H1 (cell line): ENCODE results near the gene DKK3. TPM values are rescaled to one million over a fixed set of nuclear protein-coding genes. Genes with fewer than 3 reads are reported as not detected.

Experiments
- CTCF ChIA-PET: fragments of 300-600 bp; sonication (Branson Sonifier 250); formaldehyde crosslinking; loops from one replicate; lab custom pipeline; 2021; ENCODE audit not compliant: partially characterized antibody; lab: Charles Lee
- POLR2A ChIA-PET: fragments of 300-600 bp; sonication (Branson Sonifier 250); formaldehyde crosslinking; loops from one replicate; lab custom pipeline; 2021; ENCODE audit warnings: inconsistent platforms; ENCODE audit not compliant: partially characterized antibody; lab: Charles Lee
- DNase-seq, 2 experiments: peaks; one replicate each; pipeline versions ENCODE4 v3.0.0 to v3.0.0-alpha.2; 2010 to 2022; ENCODE audit warnings: low spot score in 2 of 2, low read depth in 1 of 2, mixed read lengths in 1 of 2
- FAIRE-seq: peaks from 2 replicates; lab custom pipeline; 2011; peaks lifted over from hg19 to GRCh38; lab: Jason Lieb, UNC
- H2AFZ ChIP-seq: 2 replicates; pipeline ENCODE4 v1.8.1; 2012; ENCODE audit warnings: low read length, inconsistent platforms
- H2AK5ac ChIP-seq: 2 replicates; pipeline ENCODE4 v1.6.1; 2013; ENCODE audit warnings: low read depth, low read length
- H2BK120ac ChIP-seq: replicated peaks from 2 replicates; pipeline ENCODE3; 2013; ENCODE audit warnings: low read depth, low read length, inconsistent platforms
- H2BK12ac ChIP-seq: 2 replicates; pipeline ENCODE4 v1.6.1; 2013; ENCODE audit warnings: low read depth, low read length
- H2BK15ac ChIP-seq: 2 replicates; pipeline ENCODE4 v1.6.1; 2013; ENCODE audit warnings: low read length
- H2BK20ac ChIP-seq: 2 replicates; pipeline ENCODE4 v1.6.1; 2013; ENCODE audit warnings: low read length
- H2BK5ac ChIP-seq: 2 replicates; pipeline ENCODE4 v1.6.1; 2013; ENCODE audit warnings: low read depth, low read length
- H3K14ac ChIP-seq: 2 replicates; pipeline ENCODE4 v1.6.1; 2013; ENCODE audit warnings: inconsistent platforms; ENCODE audit not compliant: insufficient read length
- H3K18ac ChIP-seq: 2 replicates; pipeline ENCODE4 v1.6.1; 2013; ENCODE audit warnings: low read length; ENCODE audit errors: extremely low read depth
- H3K23ac ChIP-seq: 2 replicates; pipeline ENCODE4 v1.6.1; 2013; ENCODE audit warnings: inconsistent platforms; ENCODE audit not compliant: insufficient read length
- H3K23me2 ChIP-seq: 2 replicates; pipeline ENCODE4 v1.6.1; 2013; ENCODE audit warnings: low read depth, low read length
- H3K27ac ChIP-seq: 2 replicates; pipeline ENCODE4 v1.6.1; 2011; ENCODE audit warnings: low read depth, low read length, inconsistent platforms
- H3K27me3 ChIP-seq, 4 experiments: replicated peaks in 1 of 4; 1 replicate in 1 of 4; 2 replicates in 3 of 4; pipeline versions ENCODE4 v1.6.1 to v1.8.1; 2011 to 2013; ENCODE audit warnings: low read length in 3 of 4, mild to moderate bottlenecking in 3 of 4, inconsistent platforms in 2 of 4, mixed read lengths in 2 of 4, moderate library complexity in 1 of 4; ENCODE audit not compliant: control insufficient read depth in 3 of 4, insufficient read depth in 3 of 4; ENCODE audit errors: extremely low read depth in 1 of 4
- H3K36me3 ChIP-seq, 4 experiments: 2 replicates each; pipeline versions ENCODE4 v1.6.1 to v1.8.1; 2011 to 2013; ENCODE audit warnings: mild to moderate bottlenecking in 4 of 4, low read length in 3 of 4, moderate library complexity in 2 of 4, control low read depth in 1 of 4, inconsistent platforms in 1 of 4; ENCODE audit not compliant: insufficient read depth in 4 of 4, control insufficient read depth in 2 of 4
- H3K4ac ChIP-seq: replicated peaks from 2 replicates; pipeline ENCODE3; 2013; ENCODE audit warnings: low read length, low read depth, mixed read lengths, inconsistent platforms; ENCODE audit not compliant: insufficient read length
- H3K4me1 ChIP-seq, 4 experiments: replicated peaks in 1 of 4; 1 replicate in 1 of 4; 2 replicates in 3 of 4; pipeline versions ENCODE4 v1.6.1 to v1.8.1; 2011 to 2013; ENCODE audit warnings: low read length in 3 of 4, inconsistent platforms in 2 of 4, mixed read lengths in 1 of 4; ENCODE audit not compliant: insufficient read depth in 4 of 4, control insufficient read depth in 3 of 4
- H3K4me2 ChIP-seq, 2 experiments: 2 replicates each; pipeline versions ENCODE4 v1.6.1 to v1.8.1; 2011 to 2013; ENCODE audit warnings: low read depth in 2 of 2, low read length in 2 of 2, control low read depth in 1 of 2, inconsistent platforms in 1 of 2, mild to moderate bottlenecking in 1 of 2; ENCODE audit not compliant: insufficient read depth in 1 of 2
- H3K4me3 ChIP-seq, 4 experiments: fragments of 200-600, 300-600 bp in 1 of 4; sonication (generic), shearing (Covaris generic), sonication (Bioruptor Twin) in 1 of 4; 2 replicates each; pipeline versions ENCODE4 v1.5.1 to v1.8.1; 2011 to 2016; ENCODE audit warnings: low read length in 4 of 4, low read depth in 3 of 4, control low read depth in 2 of 4, inconsistent platforms in 2 of 4, mild to moderate bottlenecking in 2 of 4, mixed read lengths in 1 of 4, moderate library complexity in 1 of 4; ENCODE audit not compliant: insufficient read depth in 2 of 4; ENCODE audit errors: extremely low read depth in 1 of 4
- H3K56ac ChIP-seq: replicated peaks from 2 replicates; pipeline ENCODE3; 2013; ENCODE audit warnings: low read depth, mild to moderate bottlenecking, mixed read lengths, low read length, inconsistent platforms; ENCODE audit not compliant: insufficient read length
- H3K79me1 ChIP-seq: 2 replicates; pipeline ENCODE4 v1.6.1; 2013; ENCODE audit warnings: low read depth, low read length, control low read depth
- H3K79me2 ChIP-seq, 2 experiments: 2 replicates each; pipeline versions ENCODE4 v1.6.1 to v1.8.1; 2012 to 2013; ENCODE audit warnings: low read length in 2 of 2, mild to moderate bottlenecking in 2 of 2, inconsistent platforms in 1 of 2; ENCODE audit not compliant: insufficient read depth in 2 of 2, control insufficient read depth in 1 of 2
- H3K9ac ChIP-seq, 4 experiments: replicated peaks in 1 of 4; 1 replicate in 1 of 4; 2 replicates in 3 of 4; pipeline versions ENCODE4 v1.6.1 to v1.8.1; 2011 to 2013; ENCODE audit warnings: low read depth in 3 of 4, low read length in 3 of 4, control low read depth in 2 of 4, mild to moderate bottlenecking in 2 of 4, moderate library complexity in 2 of 4, inconsistent platforms in 1 of 4; ENCODE audit errors: extremely low read depth in 1 of 4
- H3K9me3 ChIP-seq, 2 experiments: 2 replicates each; pipeline versions ENCODE4 v1.6.1 to v1.8.1; 2012 to 2013; ENCODE audit warnings: mild to moderate bottlenecking in 2 of 2, moderate library complexity in 2 of 2, control low read depth in 1 of 2, inconsistent platforms in 1 of 2, low read depth in 1 of 2, low read length in 1 of 2, mixed read lengths in 1 of 2; ENCODE audit not compliant: insufficient read depth in 2 of 2
- H4K20me1 ChIP-seq, 2 experiments: replicated peaks in 1 of 2; 2 replicates each; pipeline versions ENCODE3 to v1.8.1; 2011 to 2013; ENCODE audit warnings: inconsistent platforms in 2 of 2, low read length in 2 of 2, mild to moderate bottlenecking in 1 of 2; ENCODE audit not compliant: insufficient read depth in 2 of 2, control insufficient read depth in 1 of 2
- H4K5ac ChIP-seq: 2 replicates; pipeline ENCODE4 v1.6.1; 2013; ENCODE audit warnings: low read length, low read depth, mixed read lengths, inconsistent platforms; ENCODE audit not compliant: insufficient read length
- H4K8ac ChIP-seq: 2 replicates; pipeline ENCODE4 v1.8.0; 2013; ENCODE audit warnings: mild to moderate bottlenecking, moderate library complexity, low read length, inconsistent platforms; ENCODE audit not compliant: insufficient read depth; ENCODE audit errors: extremely low read depth
- H4K91ac ChIP-seq: replicated peaks from 2 replicates; pipeline ENCODE3; 2013; ENCODE audit warnings: low read length, mixed read lengths, inconsistent platforms; ENCODE audit not compliant: insufficient read length
- NRF1 ChIP-seq: IDR thresholded peaks from 2 replicates; pipeline ENCODE4 v1.6.1; 2011; ENCODE audit warnings: mild to moderate bottlenecking, low read depth, low read length, improper control_type of control experiment
- SRF ChIP-seq: IDR thresholded peaks from 2 replicates; pipeline ENCODE4 v1.6.1; 2011; ENCODE audit warnings: mild to moderate bottlenecking, low read depth, low read length, moderate library complexity
- TAF7 ChIP-seq: optimal IDR thresholded peaks from 2 replicates; pipeline ENCODE3; 2011; ENCODE audit warnings: low read depth, mild to moderate bottlenecking, inconsistent platforms, low read length, moderate library complexity, borderline replicate concordance
- whole genome bisulfite sequencing, 2 experiments: shearing (Covaris generic) in 1 of 2; methylation state at CpG; one replicate each; pipeline versions ENCODE4 v1.1.6 to v1.1.7; 2013 to 2015; ENCODE audit warnings: low lambda C conversion rate in 2 of 2, mixed read lengths in 2 of 2, inconsistent platforms in 1 of 2, low coverage in 1 of 2, missing lambda C conversion rate in 1 of 2; ENCODE audit not compliant: insufficient replicate concordance in 2 of 2, insufficient coverage in 1 of 2, insufficient read length in 1 of 2; ENCODE audit errors: extremely low coverage in 1 of 2, missing lambda C conversion rate in 1 of 2; 5-methylcytosine and 5-hydroxymethylcytosine counted together
- polyA plus RNA-seq, 7 experiments: library from polyadenylated mRNA; depleted of rRNA in 3 of 7; stranded (reverse) in 5 of 7; unstranded in 2 of 7; fragments of >200 nt in 5 of 7; fragments of 200-250 nt in 2 of 7; gene quantifications; 1 replicate in 5 of 7; 2 replicates in 1 of 7; 4 replicates in 1 of 7; pipeline versions ENCODE4 v1.2.1 to v1.2.3, GENCODE V29; 2011 to 2013; ENCODE audit warnings: missing spikeins in 2 of 7, mixed read lengths in 2 of 7
- total RNA-seq: library from RNA; stranded (reverse); fragmentation: NEBNext Ultra II Directional; extraction: Animal tissue kit (Norgen Biotek cat#: 25700); gene quantifications from 2 replicates; pipeline ENCODE4 v1.2.1, GENCODE V29; 2021

The DKK3 gene
- total and polyA plus RNA-seq, 2 of the 8 experiments (the other 6 are each of a cell fraction or from before 2014, with no cell fraction given) = 30.0 to 40.1 TPM

DNA sequence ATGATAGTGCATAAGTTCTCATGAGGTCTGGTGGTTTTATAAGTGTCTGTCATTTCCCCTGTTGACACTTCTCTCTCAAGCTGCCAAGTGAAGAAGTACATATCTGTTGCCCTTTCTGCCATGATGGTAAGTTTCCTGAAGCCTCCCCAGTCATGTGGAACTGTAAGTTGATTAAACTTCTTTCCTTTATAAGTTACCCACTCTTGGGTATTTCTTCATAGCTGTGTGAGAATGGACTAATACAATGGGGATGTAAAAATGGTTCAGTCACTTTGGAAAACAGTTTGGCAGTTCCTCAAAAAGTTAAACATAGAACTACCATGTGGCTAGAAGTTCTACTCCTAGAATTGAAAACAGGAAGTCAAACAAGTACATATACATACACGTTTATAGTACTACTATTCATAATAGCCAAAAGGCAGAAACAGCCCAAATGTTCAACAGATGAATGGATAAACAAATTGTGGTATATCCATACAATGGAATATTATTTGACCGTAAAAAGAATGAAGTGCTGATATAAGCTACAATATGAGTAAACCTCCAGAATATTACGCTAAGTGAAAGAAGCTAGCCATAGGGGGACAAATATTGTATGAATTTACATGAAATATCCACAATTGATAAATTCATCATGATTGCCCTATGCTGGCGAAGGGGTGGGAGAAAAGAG, 16.0 kb upstream of the DKK3 start:
- Histone ChIP-seq H3K14ac (no peak overlapping the region), H2AK5ac (no peak overlapping the region), H4K8ac (no peak overlapping the region), H3K56ac (no peak overlapping the region), H4K91ac (no peak overlapping the region), H3K23ac (no peak overlapping the region), H3K36me3 (no peaks in the 10 kb centered on the region), H3K4me2 (no peak overlapping the region), H3K4me1 (peaks cover 0 to 1% (median 0%) of the 10 kb centered on the region in 4 experiments; a peak in 1 of 7 replicates), H3K27ac (no peak overlapping the region), H3K9ac (no peak overlapping the region), H3K79me1 (no peaks in the 10 kb centered on the region), H2BK120ac (no peak overlapping the region), H2BK5ac (no peak overlapping the region), H3K18ac (no peak overlapping the region), H3K4ac (no peak overlapping the region), H2BK12ac (no peak overlapping the region), H3K79me2 (no peaks in the 10 kb centered on the region), H4K20me1 (no peaks in the 10 kb centered on the region), H2BK20ac (no peak overlapping the region), H3K4me3 (no peak overlapping the region), H3K27me3 (no peaks in the 10 kb centered on the region), H3K23me2 (no peaks in the 10 kb centered on the region), H2AFZ (no peak overlapping the region), H3K9me3 (peaks cover 13 to 14% of the 10 kb centered on the region in 2 experiments; a peak in 2 of 4 replicates), H4K5ac (no peak overlapping the region), H2BK15ac (no peak overlapping the region)
- POLR2A ChIA-PET = no interaction called here
- 75% methylated on average over 4 of the region's 4 CpGs; no CpG with 5 or more reads in 1 of the 2 experiments for WGBS, 2 experiments
- DNase-seq (no peak), FAIRE-seq (no peak)
- CTCF ChIA-PET = no interaction called here
- TF ChIP-seq SRF (no peak), NRF1 (no peak), TAF7 (no peak)
